GM23338 (cell line): ENCODE results near the gene HOTAIR.

Source experiments
- POLR2AphosphoS5 ChIP-seq: IDR thresholded peaks from 2 replicates; pipeline ENCODE4 v1.6.1; 2016; ENCODE audit warnings: antibody characterized with exemption, low read depth
- REST ChIP-seq: IDR thresholded peaks from one replicate; pipeline ENCODE4 v1.6.1; 2018; ENCODE audit warnings: antibody characterized with exemption; ENCODE audit not compliant: unreplicated experiment
- TF ChIP-seq, protein P1 (sequence below), 2 experiments: fragments of 200-600 bp in 1 of 2; sonication (generic) in 1 of 2; conservative IDR thresholded peaks; 2 replicates each; pipeline versions ENCODE4 v1.5.1 to v1.6.1; 2016 to 2017; ENCODE audit warnings: antibody characterized with exemption in 2 of 2, low read depth in 2 of 2, mild to moderate bottlenecking in 2 of 2, moderate library complexity in 1 of 2

DNA sequence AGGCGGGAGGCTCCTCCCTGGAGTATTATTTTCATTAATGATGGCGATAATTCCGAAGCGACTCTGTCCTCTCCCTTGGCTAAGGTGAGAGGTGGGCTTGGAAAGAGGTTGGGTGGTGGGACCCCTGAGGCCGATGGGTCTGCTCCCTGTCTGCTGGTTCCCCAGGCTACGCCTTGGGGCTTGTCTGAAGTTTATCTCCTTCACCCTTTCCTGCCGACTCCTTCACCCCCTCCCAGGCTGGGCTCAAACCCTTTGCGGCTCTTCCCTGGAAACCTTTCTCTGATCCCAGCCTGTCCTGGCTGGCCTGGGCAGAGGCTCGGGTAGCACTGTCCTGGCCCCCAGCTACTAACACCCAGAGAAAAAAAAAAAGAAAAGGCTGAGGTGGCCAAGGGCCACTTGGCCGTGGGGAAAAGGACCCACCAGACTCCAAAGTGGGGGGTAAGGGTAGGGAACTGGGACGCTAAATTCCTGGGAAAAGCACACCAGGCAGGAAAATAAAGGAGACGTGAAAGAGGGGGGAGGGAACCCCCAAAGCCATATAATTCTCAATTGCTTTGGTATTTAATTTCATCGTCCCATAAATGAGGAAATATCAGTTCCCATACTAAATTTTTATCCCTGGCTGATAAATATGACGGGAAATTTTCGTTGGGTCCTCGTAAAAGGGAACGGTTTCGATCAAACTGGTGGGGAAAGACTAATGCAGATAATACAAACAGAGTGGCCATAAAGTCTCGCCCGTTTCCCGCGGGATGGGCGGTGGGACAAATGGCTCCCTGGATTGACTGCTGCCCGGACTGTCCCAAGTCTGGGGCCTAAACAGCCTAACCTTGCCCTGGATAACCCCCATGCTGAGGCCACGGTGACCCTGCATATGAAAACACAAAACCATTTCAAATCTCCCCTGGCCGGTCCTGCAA is 8.2 kb upstream of the HOTAIR start:
- TF ChIP-seq, protein P1, sequence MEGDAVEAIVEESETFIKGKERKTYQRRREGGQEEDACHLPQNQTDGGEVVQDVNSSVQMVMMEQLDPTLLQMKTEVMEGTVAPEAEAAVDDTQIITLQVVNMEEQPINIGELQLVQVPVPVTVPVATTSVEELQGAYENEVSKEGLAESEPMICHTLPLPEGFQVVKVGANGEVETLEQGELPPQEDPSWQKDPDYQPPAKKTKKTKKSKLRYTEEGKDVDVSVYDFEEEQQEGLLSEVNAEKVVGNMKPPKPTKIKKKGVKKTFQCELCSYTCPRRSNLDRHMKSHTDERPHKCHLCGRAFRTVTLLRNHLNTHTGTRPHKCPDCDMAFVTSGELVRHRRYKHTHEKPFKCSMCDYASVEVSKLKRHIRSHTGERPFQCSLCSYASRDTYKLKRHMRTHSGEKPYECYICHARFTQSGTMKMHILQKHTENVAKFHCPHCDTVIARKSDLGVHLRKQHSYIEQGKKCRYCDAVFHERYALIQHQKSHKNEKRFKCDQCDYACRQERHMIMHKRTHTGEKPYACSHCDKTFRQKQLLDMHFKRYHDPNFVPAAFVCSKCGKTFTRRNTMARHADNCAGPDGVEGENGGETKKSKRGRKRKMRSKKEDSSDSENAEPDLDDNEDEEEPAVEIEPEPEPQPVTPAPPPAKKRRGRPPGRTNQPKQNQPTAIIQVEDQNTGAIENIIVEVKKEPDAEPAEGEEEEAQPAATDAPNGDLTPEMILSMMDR (conservative IDR thresholded peaks at IDR 0.05; ENCODE audit: low read depth in 2 of 2) = no peak
- TF ChIP-seq POLR2AphosphoS5 (no peak), REST (no peak)
